HG03442 (cell line): ENCODE measurements around the gene WBP1.
A peak's percentile ranks its signal among the peaks of the same experiment; 100 is the strongest.
"Not testable (repeated sequence)": the region's sequence is repeated elsewhere in the genome, so short reads cannot be mapped to it uniquely, and the experiment has no call there.

Experiments used
- ATAC-seq: cut with Tn5 transposase; IDR thresholded peaks from one replicate; pipeline ENCODE4 v1.9.1; 2021; ENCODE audit warnings: mild to moderate bottlenecking, moderate library complexity; ENCODE audit not compliant: unreplicated experiment

The WBP1 gene

GRCh38 chr2:74448771-74449170 lies 9.5 kb upstream of the WBP1 start:
- ATAC-seq, result no peak

DNA sequence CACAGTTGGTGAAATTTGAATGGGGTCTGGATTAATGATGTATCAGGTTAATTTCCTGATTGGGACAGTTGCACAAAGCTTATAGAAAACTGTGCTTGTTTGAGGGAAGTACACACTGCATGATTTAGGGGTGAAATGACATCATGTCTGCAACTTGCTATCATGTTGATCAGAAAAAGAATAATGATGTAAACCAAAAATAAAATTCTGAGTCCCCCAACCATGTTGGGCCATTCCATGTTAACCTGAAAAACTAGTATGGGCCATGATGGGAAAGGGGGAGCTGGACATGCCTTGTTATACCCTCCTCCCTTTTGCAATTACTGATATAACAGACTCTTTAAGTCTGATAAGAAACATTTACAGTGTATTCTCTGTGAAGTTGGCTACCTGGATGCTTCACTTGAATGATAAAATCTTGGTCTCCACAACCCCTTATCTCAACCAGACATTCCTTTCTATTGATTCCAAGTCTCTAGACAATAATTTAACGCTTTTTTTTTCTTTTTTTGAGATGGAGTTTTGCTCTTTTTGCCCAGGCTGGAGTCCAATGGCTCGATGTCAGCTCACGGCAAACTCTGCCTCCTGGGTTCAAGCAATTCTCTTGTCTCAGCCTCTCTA lies 7.6 kb upstream of the WBP1 start:
- no peak for ATAC-seq

- ATAC-seq, result peak; percentile 41
These were observed 3.4 kb upstream of the WBP1 start, which contains the start of gene INO80B for GRCh38 chr2:74454654-74455511. Gene INO80B, plus strand, starts transcription at chr2:74455087. Its CDS starts 30 bp downstream, at chr2:74455117.

DNA sequence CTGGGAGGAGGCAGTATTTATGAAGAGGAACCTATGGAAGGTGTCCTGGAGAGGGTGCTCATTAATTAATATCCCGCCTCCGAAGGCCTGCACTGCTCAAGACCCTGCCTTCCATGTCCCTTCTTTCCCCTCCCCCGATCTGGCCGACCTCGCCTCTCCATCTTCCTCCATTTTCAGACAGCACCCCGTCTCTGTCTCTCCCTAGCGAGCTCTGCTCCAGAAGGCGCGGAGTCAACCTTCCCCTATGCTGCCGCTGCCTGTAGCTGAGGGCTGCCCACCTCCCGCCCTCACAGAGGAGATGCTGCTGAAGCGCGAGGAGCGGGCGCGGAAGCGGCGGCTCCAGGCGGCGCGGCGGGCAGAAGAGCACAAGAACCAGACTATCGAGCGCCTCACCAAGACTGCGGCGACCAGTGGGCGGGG lies 1.1 kb upstream of the WBP1 start:
- ATAC-seq, result no peak

DNA sequence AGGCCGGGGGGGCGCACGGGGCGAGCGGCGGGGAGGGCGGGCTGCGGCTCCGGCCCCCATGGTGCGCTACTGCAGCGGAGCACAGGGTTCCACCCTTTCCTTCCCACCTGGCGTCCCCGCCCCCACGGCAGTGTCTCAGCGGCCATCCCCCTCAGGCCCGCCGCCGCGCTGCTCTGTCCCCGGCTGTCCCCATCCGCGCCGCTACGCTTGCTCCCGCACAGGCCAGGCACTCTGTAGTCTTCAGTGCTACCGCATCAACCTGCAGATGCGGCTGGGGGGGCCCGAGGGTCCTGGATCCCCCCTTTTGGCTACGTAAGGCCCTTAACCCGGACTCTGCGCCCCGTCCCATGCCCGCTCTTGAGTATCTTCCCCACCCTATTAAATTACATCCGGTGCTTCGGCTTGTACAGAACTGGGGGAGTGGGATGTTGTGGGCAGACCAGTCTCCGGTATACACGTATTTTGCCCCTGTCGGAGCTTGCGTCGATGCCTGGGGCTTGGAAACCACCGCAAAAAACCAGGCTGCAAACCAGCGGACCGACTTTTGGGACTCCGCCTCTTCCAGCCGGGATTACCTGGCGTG lies 598 bp upstream of the WBP1 start:
- ATAC-seq, result peak; percentile 25

DNA sequence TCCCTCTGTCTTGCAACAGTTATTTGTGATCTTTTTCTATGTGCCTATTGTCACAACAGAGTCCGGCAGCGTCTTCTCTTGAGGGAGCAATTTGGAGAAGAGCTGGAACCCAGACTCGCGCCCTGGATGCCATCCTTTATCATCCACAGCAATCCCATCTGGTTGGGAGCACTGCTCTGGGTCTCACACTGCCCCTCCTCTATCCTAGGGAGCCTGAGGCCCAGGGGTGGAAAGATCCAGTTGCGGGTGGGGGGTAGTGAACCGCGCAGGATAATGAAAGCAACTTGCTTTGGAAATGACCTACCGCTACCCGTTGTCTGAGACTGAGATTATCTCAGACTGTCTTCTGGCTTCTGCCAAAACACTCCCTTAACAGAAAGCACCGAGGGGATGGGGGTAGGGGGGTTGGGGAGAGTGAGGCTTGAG lies 713 bp downstream of the WBP1 start:
- no peak for ATAC-seq

GRCh38 chr2:74459503-74460118 lies 1.4 kb downstream of the WBP1 start:
- ATAC-seq, result not testable (repeated sequence)

DNA sequence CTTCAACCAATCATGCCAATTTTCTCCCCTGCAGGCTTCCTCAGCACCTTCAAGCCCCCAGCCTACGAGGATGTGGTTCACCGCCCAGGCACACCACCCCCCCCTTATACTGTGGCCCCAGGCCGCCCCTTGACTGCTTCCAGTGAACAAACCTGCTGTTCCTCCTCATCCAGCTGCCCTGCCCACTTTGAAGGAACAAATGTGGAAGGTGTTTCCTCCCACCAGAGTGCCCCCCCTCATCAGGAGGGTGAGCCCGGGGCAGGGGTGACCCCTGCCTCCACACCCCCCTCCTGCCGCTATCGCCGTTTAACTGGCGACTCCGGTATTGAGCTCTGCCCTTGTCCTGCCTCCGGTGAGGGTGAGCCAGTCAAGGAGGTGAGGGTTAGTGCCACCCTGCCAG lies 1.9 kb downstream of the WBP1 start:
- not testable (repeated sequence) for ATAC-seq

GRCh38 chr2:74461187-74462053 lies 3.2 kb downstream of the WBP1 start:
- no peak for ATAC-seq

GRCh38 chr2:74462054-74462785 lies 4.0 kb downstream of the WBP1 start:
- no peak for ATAC-seq

DNA sequence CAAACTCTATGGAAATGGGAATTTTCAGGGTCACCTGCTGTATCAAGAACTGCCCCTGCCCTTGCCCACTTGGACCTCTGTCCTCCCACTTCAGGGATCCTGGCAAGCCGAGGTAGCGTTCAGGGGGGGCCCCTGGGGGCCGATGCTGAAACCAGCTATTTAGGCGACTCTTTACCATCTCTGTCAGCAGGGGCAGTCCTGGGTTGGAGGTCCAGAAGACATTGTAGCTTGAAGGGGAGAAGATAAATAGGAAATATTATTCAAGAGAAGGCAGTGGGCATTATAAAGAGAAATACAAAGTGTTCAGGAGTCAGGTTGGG lies 4.5 kb downstream of the WBP1 start:
- no peak for ATAC-seq

DNA sequence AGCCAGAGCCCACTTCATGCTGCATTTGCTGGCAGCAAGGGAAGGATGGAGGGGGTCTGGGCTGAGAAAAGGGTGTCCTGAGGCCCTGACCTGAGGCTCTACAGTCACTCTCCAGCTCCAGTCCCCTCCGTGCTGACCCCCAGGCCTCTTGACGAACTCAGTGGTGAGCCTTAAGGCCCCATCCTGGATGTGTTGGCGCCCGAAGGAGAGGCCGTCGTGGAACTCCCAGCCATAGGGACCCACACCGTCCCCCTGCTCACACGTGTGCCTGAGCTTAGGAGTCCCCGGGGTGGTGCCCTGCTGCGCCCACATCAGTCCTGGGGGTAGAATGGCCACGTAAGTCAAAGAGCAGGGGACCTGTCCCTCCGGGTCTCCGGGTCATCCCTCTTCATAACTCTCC lies 6.2 kb downstream of the WBP1 start:
- ATAC-seq, result no peak

- not testable (repeated sequence) for ATAC-seq
These were observed 12.5 kb downstream of the WBP1 start for GRCh38 chr2:74470742-74471141.

GRCh38 chr2:74471332-74472065 lies 13.3 kb downstream of the WBP1 start:
- no peak for ATAC-seq

GRCh38 chr2:74472086-74472944 lies 14.1 kb downstream of the WBP1 start, which contains the start of gene MRPL53:
Gene MRPL53, minus strand, starts transcription at chr2:74472680. Its CDS starts 20 bp downstream, at chr2:74472660.
- ATAC-seq, result peak; percentile 79

- ATAC-seq, result peak; percentile 4
These were observed 14.7 kb downstream of the WBP1 start for GRCh38 chr2:74472945-74473258.

- ATAC-seq, result no peak
These were observed 16.2 kb downstream of the WBP1 start for GRCh38 chr2:74474481-74474880.

GRCh38 chr2:74474899-74475298 lies 16.7 kb downstream of the WBP1 start:
- ATAC-seq, result no peak
